Small intestine (tissue), 7 donors: ENCODE data around the gene CEP57. TPM values are rescaled to one million over a fixed set of nuclear protein-coding genes. Genes with fewer than 3 reads are reported as not detected.

Experiments
- DNase-seq, 2 donors: peaks; one replicate each; pipeline versions ENCODE4 v3.0.0 to v3.0.0-alpha.2; 2013
- FAIRE-seq: peaks from 2 replicates; lab custom pipeline; 2012; peaks lifted over from hg19 to GRCh38; lab: Jason Lieb, UNC
- H3K27ac ChIP-seq, 3 donors: one replicate each; pipeline ENCODE4 v1.5.1; 2013; ENCODE audit warnings: low read length in 2 of 3, mild to moderate bottlenecking in 2 of 3, control low read depth in 1 of 3, inconsistent platforms in 1 of 3, low read depth in 1 of 3, moderate library complexity in 1 of 3
- H3K27me3 ChIP-seq, 3 donors: one replicate each; pipeline ENCODE4 v1.6.1; 2013; ENCODE audit warnings: low read length in 3 of 3, inconsistent platforms in 1 of 3; ENCODE audit not compliant: control insufficient read depth in 3 of 3, insufficient read depth in 3 of 3
- H3K36me3 ChIP-seq, 3 donors: one replicate each; pipeline ENCODE4 v1.6.1; 2013; ENCODE audit warnings: low read length in 3 of 3, inconsistent platforms in 1 of 3, low read depth in 1 of 3, mild to moderate bottlenecking in 1 of 3, moderate library complexity in 1 of 3; ENCODE audit not compliant: control insufficient read depth in 3 of 3, insufficient read depth in 2 of 3
- H3K4me1 ChIP-seq, 3 donors: one replicate each; pipeline ENCODE4 v1.6.1; 2013; ENCODE audit warnings: low read length in 2 of 3, inconsistent platforms in 1 of 3, low read depth in 1 of 3, mild to moderate bottlenecking in 1 of 3, moderate library complexity in 1 of 3; ENCODE audit not compliant: control insufficient read depth in 3 of 3, insufficient read depth in 2 of 3
- H3K4me3 ChIP-seq, 3 donors: one replicate each; pipeline ENCODE4 v1.5.1; 2013; ENCODE audit warnings: low read length in 3 of 3, control low read depth in 1 of 3, inconsistent platforms in 1 of 3, low read depth in 1 of 3, mild to moderate bottlenecking in 1 of 3, moderate library complexity in 1 of 3
- H3K9me3 ChIP-seq, 2 donors: one replicate each; pipeline ENCODE4 v1.6.1; 2013; ENCODE audit warnings: low read depth in 1 of 2, low read length in 1 of 2; ENCODE audit not compliant: control insufficient read depth in 2 of 2, insufficient read depth in 1 of 2
- WGBS, 3 donors: extraction: QIAGEN DNeasy Blood & Tissue Kit; methylation state at CpG; one replicate each; pipeline ENCODE4 v1.1.7; 2013; 5-methylcytosine and 5-hydroxymethylcytosine counted together
- polyA plus RNA-seq, 4 donors: library from polyadenylated mRNA; stranded (reverse) in 3 of 4; unstranded in 1 of 4; fragments of 200-250 nt in 3 of 4; fragments of 120-200 nt in 1 of 4; gene quantifications; one replicate each; pipeline versions ENCODE4 v1.2.1 to v1.2.3, GENCODE V29; 2013
- donor health status: healthy with polysubstance abuse.
- donor health status: control.
- donor health status: control.
- donor health status: Bipolar disorder and iron deficiency.
- donor health status: healthy.

The CEP57 gene
- polyA plus RNA-seq, 4 donors = 27.0 to 76.4 (median 41.6) TPM

GRCh38 chr11:95767498-95767897 lies 22.8 kb upstream of the CEP57 start:
- WGBS, 3 donors = 76 to 85% (median 84%) methylated on average over 1 of the region's 1 CpG
- no peaks in the 10 kb centered on the region for H3K9me3 ChIP-seq
- no peak for DNase-seq
- H3K4me3 ChIP-seq = no peak overlapping the region
- FAIRE-seq = no peak
- no peak overlapping the region for H3K27ac ChIP-seq
- no peaks in the 10 kb centered on the region for H3K36me3 ChIP-seq
- H3K27me3 ChIP-seq = no peaks in the 10 kb centered on the region
- H3K4me1 ChIP-seq = no peaks in the 10 kb centered on the region

- WGBS, 3 donors = 85 to 86% (median 86%) methylated on average over 2 of the region's 2 CpGs
- Histone ChIP-seq H3K27ac (no peak overlapping the region), H3K4me1 (no peaks in the 10 kb centered on the region), H3K9me3 (no peaks in the 10 kb centered on the region), H3K36me3 (no peaks in the 10 kb centered on the region), H3K27me3 (no peaks in the 10 kb centered on the region), H3K4me3 (no peak overlapping the region)
- FAIRE-seq (no peak), DNase-seq (no peak)
These were observed 21.8 kb upstream of the CEP57 start for GRCh38 chr11:95768521-95768920.

GRCh38 chr11:95776859-95777258 lies 13.4 kb upstream of the CEP57 start:
- DNase-seq (no peak), FAIRE-seq (no peak)
- Histone ChIP-seq H3K4me3 (no peak overlapping the region), H3K27ac (no peak overlapping the region), H3K4me1 (no peaks in the 10 kb centered on the region), H3K36me3 (peaks cover 0 to 12% (median 2%) of the 10 kb centered on the region in 3 donors), H3K27me3 (no peaks in the 10 kb centered on the region), H3K9me3 (no peaks in the 10 kb centered on the region)

- FAIRE-seq (no peak), DNase-seq (no peak)
- no peaks in the 10 kb centered on the region for H3K27me3 ChIP-seq
- no peaks in the 10 kb centered on the region for H3K4me1 ChIP-seq
- H3K4me3 ChIP-seq = no peak overlapping the region
- no peak overlapping the region for H3K27ac ChIP-seq
- no peaks in the 10 kb centered on the region for H3K9me3 ChIP-seq
- 89 to 94% (median 93%) methylated on average over 3 of the region's 3 CpGs for whole genome bisulfite sequencing, 3 donors
- peaks cover 2 to 15% (median 2%) of the 10 kb centered on the region in 3 donors for H3K36me3 ChIP-seq
These were observed 11.6 kb upstream of the CEP57 start for GRCh38 chr11:95778699-95779098.

GRCh38 chr11:95780544-95780943 lies 9.8 kb upstream of the CEP57 start:
- Histone ChIP-seq H3K27me3 (no peaks in the 10 kb centered on the region), H3K36me3 (peaks cover 4 to 15% (median 9%) of the 10 kb centered on the region in 3 donors), H3K27ac (no peak overlapping the region), H3K9me3 (no peaks in the 10 kb centered on the region), H3K4me1 (no peaks in the 10 kb centered on the region), H3K4me3 (no peak overlapping the region)
- 82 to 94% (median 89%) methylated on average over 2 of the region's 2 CpGs for WGBS, 3 donors
- FAIRE-seq = no peak
- no peak for DNase-seq

- H3K4me1 ChIP-seq = peaks cover 0 to 14% (median 3%) of the 10 kb centered on the region in 3 donors
- no peaks in the 10 kb centered on the region for H3K27me3 ChIP-seq
- peaks cover 4 to 7% (median 6%) of the 10 kb centered on the region in 3 donors for H3K36me3 ChIP-seq
- DNase-seq (no peak), FAIRE-seq (no peak)
- H3K4me3 ChIP-seq = peak overlapping the region; percentile 74 to 96 (median 76)
- no peaks in the 10 kb centered on the region for H3K9me3 ChIP-seq
- H3K27ac ChIP-seq = peak overlapping the region; percentile 94 to 100 (median 100)
- 1% methylated on average over 29 to 34 of the region's 34 CpGs for WGBS, 3 donors
These were observed 1.3 kb upstream of the CEP57 start for GRCh38 chr11:95788921-95789505.

GRCh38 chr11:95789506-95790122 lies 684 bp upstream of the CEP57 start, which contains the start of gene FAM76B:
FAM76B (minus strand) TSS chr11:95789782; CDS start chr11:95789478, 304 bp downstream.
- Histone ChIP-seq H3K4me3 (peak within 1 kb of the TSS; percentile 74 to 96 (median 84)), H3K27me3 (no peaks in the 10 kb centered on the region), H3K9me3 (no peaks in the 10 kb centered on the region), H3K4me1 (peaks cover 0 to 14% (median 3%) of the 10 kb centered on the region in 3 donors), H3K36me3 (peaks cover 3 to 7% (median 6%) of the 10 kb centered on the region in 3 donors), H3K27ac (peak within 1 kb of the TSS; percentile 94 to 100 (median 100))
- peak; percentile 99 to 100 for DNase-seq
- 0% methylated on average over 53 to 62 of the region's 62 CpGs for WGBS, 3 donors
- FAIRE-seq = no peak

GRCh38 chr11:95790933-95791708 lies 823 bp downstream of the CEP57 start:
- 1 to 2% (median 1%) methylated on average over 29 of the region's 29 CpGs for WGBS, 3 donors
- no peak for FAIRE-seq

More at GRCh38 chr11:95790933-95791708, 823 bp downstream of the CEP57 start:
- DNase-seq = peak; percentile 76 to 89
- H3K27ac ChIP-seq = peak overlapping the region; percentile 91 to 100 (median 100)
- no peaks in the 10 kb centered on the region for H3K9me3 ChIP-seq
- peaks cover 0 to 5% (median 0%) of the 10 kb centered on the region in 3 donors for H3K36me3 ChIP-seq
- H3K4me3 ChIP-seq = peak overlapping the region; percentile 74 to 84 (median 78)
- peaks cover 0 to 14% (median 7%) of the 10 kb centered on the region in 3 donors for H3K4me1 ChIP-seq
- H3K27me3 ChIP-seq = no peaks in the 10 kb centered on the region
